Small intestine (tissue), 7 donors: ENCODE data around the gene STX1A. TPM values are rescaled to one million over a fixed set of nuclear protein-coding genes. Genes with fewer than 3 reads are reported as not detected.
"Not testable (repeated sequence)": the region's sequence is repeated elsewhere in the genome, so short reads cannot be mapped to it uniquely, and the experiment has no call there.

ENCODE experiments used
- DNase-seq, 2 donors: peaks; one replicate each; pipeline versions ENCODE4 v3.0.0 to v3.0.0-alpha.2; 2013
- FAIRE-seq: peaks from 2 replicates; lab custom pipeline; 2012; peaks lifted over from hg19 to GRCh38; lab: Jason Lieb, UNC
- H3K27ac ChIP-seq, 3 donors: one replicate each; pipeline ENCODE4 v1.5.1; 2013; ENCODE audit warnings: low read length in 2 of 3, mild to moderate bottlenecking in 2 of 3, control low read depth in 1 of 3, inconsistent platforms in 1 of 3, low read depth in 1 of 3, moderate library complexity in 1 of 3
- H3K27me3 ChIP-seq, 3 donors: one replicate each; pipeline ENCODE4 v1.6.1; 2013; ENCODE audit warnings: low read length in 3 of 3, inconsistent platforms in 1 of 3; ENCODE audit not compliant: control insufficient read depth in 3 of 3, insufficient read depth in 3 of 3
- H3K36me3 ChIP-seq, 3 donors: one replicate each; pipeline ENCODE4 v1.6.1; 2013; ENCODE audit warnings: low read length in 3 of 3, inconsistent platforms in 1 of 3, low read depth in 1 of 3, mild to moderate bottlenecking in 1 of 3, moderate library complexity in 1 of 3; ENCODE audit not compliant: control insufficient read depth in 3 of 3, insufficient read depth in 2 of 3
- H3K4me1 ChIP-seq, 3 donors: one replicate each; pipeline ENCODE4 v1.6.1; 2013; ENCODE audit warnings: low read length in 2 of 3, inconsistent platforms in 1 of 3, low read depth in 1 of 3, mild to moderate bottlenecking in 1 of 3, moderate library complexity in 1 of 3; ENCODE audit not compliant: control insufficient read depth in 3 of 3, insufficient read depth in 2 of 3
- H3K4me3 ChIP-seq, 3 donors: one replicate each; pipeline ENCODE4 v1.5.1; 2013; ENCODE audit warnings: low read length in 3 of 3, control low read depth in 1 of 3, inconsistent platforms in 1 of 3, low read depth in 1 of 3, mild to moderate bottlenecking in 1 of 3, moderate library complexity in 1 of 3
- H3K9me3 ChIP-seq, 2 donors: one replicate each; pipeline ENCODE4 v1.6.1; 2013; ENCODE audit warnings: low read depth in 1 of 2, low read length in 1 of 2; ENCODE audit not compliant: control insufficient read depth in 2 of 2, insufficient read depth in 1 of 2
- WGBS, 3 donors: extraction: QIAGEN DNeasy Blood & Tissue Kit; methylation state at CpG; one replicate each; pipeline ENCODE4 v1.1.7; 2013; 5-methylcytosine and 5-hydroxymethylcytosine counted together
- polyA plus RNA-seq, 4 donors: library from polyadenylated mRNA; stranded (reverse) in 3 of 4; unstranded in 1 of 4; fragments of 200-250 nt in 3 of 4; fragments of 120-200 nt in 1 of 4; gene quantifications; one replicate each; pipeline versions ENCODE4 v1.2.1 to v1.2.3, GENCODE V29; 2013
- donor health status: healthy with polysubstance abuse.
- donor health status: control.
- donor health status: control.
- donor health status: Bipolar disorder and iron deficiency.
- donor health status: healthy.

STX1A gene
- polyA plus RNA-seq, 4 donors: 9.5 to 30.0 (median 14.6) TPM

DNA sequence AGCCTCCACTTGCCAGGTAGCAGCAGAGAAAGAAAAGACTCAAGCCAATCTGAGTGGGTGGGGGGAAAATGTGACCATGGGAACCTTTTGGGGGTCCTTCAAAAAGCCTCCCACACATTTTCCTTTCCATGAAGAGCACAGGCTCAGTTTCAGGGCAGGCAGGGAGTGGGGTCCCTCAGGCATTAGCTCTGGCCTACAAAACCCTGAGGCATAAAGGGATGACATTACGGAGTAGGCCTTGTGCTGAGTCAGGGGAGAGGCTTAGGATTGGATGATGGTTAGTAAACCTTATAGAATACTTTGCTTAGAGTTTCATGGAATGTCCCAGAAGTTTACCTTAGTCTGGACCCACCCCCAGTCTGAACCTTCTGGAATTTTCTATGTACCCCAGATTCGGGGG is 39.8 kb downstream of the STX1A start:
- Histone ChIP-seq H3K4me3 (no peak overlapping the region), H3K27me3 (no peaks in the 10 kb centered on the region), H3K4me1 (peaks cover 2 to 14% (median 3%) of the 10 kb centered on the region in 3 donors), H3K27ac (no peak overlapping the region), H3K9me3 (no peaks in the 10 kb centered on the region), H3K36me3 (peaks cover 0 to 28% (median 2%) of the 10 kb centered on the region in 3 donors)
- 95 to 98% (median 97%) methylated on average over 2 of the region's 2 CpGs for WGBS, 3 donors
- no peak for FAIRE-seq
- DNase-seq: no peak

DNA sequence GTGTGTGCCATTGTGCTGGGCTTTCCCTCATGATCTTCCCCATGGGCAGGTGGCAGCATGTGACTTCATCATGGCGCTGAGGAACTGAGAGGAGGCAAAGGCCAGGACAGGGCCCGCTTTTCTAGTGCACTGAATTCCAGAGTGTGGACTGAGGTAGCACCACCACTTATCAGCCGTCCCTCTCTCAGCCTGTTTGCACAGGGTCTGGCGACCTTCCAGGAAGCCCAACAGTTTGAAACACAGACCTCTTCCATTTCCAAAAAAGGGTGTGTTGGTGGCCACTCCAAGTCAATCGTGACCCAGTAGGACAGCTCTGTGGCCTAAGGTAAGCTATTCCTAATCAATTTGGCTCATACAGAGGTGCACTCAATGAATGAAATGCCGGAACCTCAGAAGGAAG is 40.6 kb downstream of the STX1A start:
- Histone ChIP-seq H3K36me3 (peaks cover 0 to 31% (median 2%) of the 10 kb centered on the region in 3 donors), H3K27ac (no peak overlapping the region), H3K4me3 (no peak overlapping the region), H3K4me1 (peaks cover 2 to 14% (median 3%) of the 10 kb centered on the region in 3 donors), H3K27me3 (no peaks in the 10 kb centered on the region), H3K9me3 (no peaks in the 10 kb centered on the region)
- FAIRE-seq: no peak
- 79 to 89% (median 79%) methylated on average over 6 of the region's 6 CpGs for WGBS, 3 donors
- DNase-seq: no peak

DNA sequence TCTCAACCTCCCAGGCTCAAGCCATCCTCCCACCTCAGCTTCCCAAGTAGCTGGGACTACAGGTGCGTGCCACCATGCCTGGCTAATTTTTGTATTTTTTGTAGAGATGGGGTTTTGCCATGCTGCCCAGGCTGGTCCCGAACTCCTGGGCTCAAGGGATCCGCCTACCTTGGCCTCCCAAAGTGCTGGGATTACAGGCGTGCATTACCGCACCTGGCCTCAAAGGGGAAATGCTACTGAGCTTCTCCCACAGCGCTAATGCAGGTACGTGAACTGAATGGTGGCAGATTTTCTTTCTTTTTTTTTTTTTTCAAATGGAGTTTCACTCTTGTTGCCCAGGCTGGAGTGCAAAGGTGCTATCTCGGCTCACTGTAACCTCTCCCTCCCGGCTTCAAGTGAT is 43.4 kb downstream of the STX1A start:
- H3K27ac ChIP-seq, H3K9me3 ChIP-seq, FAIRE-seq, H3K27me3 ChIP-seq, H3K4me3 ChIP-seq, H3K4me1 ChIP-seq: not testable (repeated sequence)
- DNase-seq: peak; percentile 26 to 28
- H3K36me3 ChIP-seq: peaks cover 0 to 35% (median 2%) of the 10 kb centered on the region in 3 donors
- 33 to 63% (median 51%) methylated on average over 9 of the region's 9 CpGs for WGBS, 3 donors

DNA sequence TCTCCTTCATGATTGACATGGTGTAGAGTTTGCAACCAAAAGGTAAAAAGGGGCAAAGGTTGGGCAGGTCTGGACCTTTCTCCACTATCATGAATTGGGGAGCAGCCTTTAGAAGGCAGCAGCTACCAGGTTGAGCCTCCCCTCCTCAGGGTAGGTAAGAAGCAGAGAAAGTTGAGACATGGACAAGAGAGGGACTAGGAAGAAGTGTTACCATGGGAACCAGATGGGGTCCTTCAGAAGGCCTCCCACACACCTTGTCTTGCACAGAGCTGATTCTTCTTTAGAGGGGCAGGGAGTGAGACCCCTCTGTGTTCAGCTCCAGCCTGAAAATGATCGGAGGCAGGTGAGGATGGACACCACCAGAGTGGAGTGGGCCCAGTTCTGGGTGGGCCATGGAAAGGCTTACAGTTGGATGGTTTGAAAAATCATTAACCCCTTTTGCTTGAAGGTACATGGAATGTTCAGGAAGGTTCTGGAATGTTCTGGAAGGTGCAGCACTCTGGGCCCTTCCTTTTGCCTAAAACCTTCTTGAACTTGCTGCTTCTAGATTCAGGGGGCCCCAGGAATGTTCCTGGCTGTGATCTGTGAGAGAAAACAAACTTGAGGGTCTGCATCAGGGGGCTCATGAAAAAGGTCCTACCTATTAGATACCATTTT is 44.9 kb downstream of the STX1A start:
- no peak overlapping the region for H3K27ac ChIP-seq
- no peaks in the 10 kb centered on the region for H3K27me3 ChIP-seq
- H3K4me1 ChIP-seq: no peaks in the 10 kb centered on the region
- 89 to 100% (median 95%) methylated on average over 1 of the region's 1 CpG for WGBS, 3 donors
- DNase-seq (no peak), FAIRE-seq (no peak)
- H3K4me3 ChIP-seq: no peak overlapping the region
- no peaks in the 10 kb centered on the region for H3K9me3 ChIP-seq
- peaks cover 0 to 33% (median 0%) of the 10 kb centered on the region in 3 donors for H3K36me3 ChIP-seq

DNA sequence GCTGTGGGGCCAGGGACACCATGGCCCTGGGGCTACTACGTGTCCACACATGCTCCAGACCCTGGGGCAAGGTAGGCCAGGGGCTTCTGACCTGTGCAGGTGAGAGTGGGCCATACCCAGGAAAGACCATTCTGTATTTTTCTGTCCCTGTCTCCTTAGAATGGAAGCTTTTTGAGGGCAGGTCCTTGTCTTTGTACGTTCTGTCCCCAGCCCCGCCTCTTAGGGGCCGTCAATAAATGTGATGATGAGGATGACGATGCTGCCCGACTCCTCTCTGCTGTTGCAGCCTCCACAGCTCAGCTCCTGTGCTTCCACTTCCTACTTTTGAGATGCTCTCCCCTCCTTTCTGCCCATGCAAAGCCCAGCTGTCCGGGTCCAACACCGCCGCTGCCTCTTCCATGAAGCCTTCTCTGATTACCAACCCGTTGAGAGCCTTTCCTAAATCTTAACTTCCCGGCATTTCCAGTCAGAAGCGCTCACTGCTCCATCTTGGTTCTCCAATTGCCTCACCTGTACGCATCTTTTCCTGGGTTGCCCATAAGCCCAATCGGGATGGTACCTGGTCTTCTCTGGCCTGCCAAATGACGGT is 47.5 kb downstream of the STX1A start:
- WGBS, 3 donors: 90 to 94% (median 93%) methylated on average over 15 of the region's 15 CpGs

DNA sequence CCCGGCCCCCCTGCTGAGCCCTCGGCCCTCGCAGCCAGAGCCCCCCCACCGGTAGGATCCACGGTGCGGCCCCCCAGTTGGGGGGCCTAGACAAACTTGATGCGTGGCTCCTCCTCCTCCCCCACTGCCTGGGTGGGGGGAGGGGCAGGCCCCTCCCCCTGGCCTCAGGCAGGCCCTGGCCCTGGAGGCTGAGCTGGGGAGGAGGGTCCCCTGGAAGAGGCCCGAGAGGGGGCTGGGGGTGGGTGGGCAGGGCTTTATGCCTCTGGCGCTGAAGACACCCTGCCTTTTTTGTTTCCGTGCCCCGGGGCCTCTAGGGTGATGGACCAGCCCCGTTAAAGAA is 48.2 kb downstream of the STX1A start:
- Histone ChIP-seq H3K4me3 (no peak overlapping the region), H3K9me3 (no peaks in the 10 kb centered on the region), H3K36me3 (peaks cover 0 to 17% (median 0%) of the 10 kb centered on the region in 3 donors), H3K27ac (no peak overlapping the region), H3K4me1 (peaks cover 0 to 14% (median 5%) of the 10 kb centered on the region in 3 donors), H3K27me3 (no peaks in the 10 kb centered on the region)
- no peak for DNase-seq
- no peak for FAIRE-seq
- WGBS, 3 donors: 49 to 62% (median 55%) methylated on average over 11 to 12 of the region's 12 CpGs

More for the DNA sequence above, 47.5 kb downstream of the STX1A start:
- no peak for FAIRE-seq
- Histone ChIP-seq H3K27me3 (no peaks in the 10 kb centered on the region), H3K27ac (no peak overlapping the region), H3K9me3 (no peaks in the 10 kb centered on the region), H3K4me3 (no peak overlapping the region), H3K36me3 (peaks cover 0 to 17% (median 0%) of the 10 kb centered on the region in 3 donors), H3K4me1 (peaks cover 0 to 14% (median 5%) of the 10 kb centered on the region in 3 donors)
- DNase-seq: no peak

DNA sequence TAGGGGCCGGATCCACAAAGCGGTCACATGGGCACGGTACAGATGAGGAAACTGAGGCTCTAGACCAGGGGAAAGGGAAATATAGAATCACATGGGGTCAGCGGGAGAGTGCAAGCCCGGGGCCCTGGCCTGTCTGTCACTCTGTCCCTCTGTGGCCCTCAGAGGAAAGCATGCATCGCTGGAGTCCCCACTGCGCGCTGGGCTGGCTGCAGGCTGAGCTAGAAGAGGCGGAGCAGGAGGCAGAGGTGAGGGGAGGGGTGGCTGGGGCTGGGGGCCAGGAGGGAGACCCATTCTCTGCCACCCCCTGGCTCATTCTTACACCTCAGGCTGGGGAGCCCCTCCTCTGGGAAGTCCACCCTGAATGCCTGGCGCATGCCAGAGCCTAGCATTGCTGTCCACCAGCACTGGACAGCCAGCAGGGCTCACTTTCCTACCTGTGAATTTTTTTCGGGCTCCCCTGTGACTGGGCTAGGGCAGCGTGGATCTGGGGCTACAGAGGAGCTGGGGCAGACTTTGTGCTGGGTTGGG is 49.5 kb downstream of the STX1A start:
- Histone ChIP-seq H3K4me3 (no peak overlapping the region), H3K4me1 (peaks cover 0 to 20% (median 9%) of the 10 kb centered on the region in 3 donors), H3K27ac (no peak overlapping the region), H3K9me3 (no peaks in the 10 kb centered on the region), H3K27me3 (no peaks in the 10 kb centered on the region), H3K36me3 (peaks cover 0 to 17% (median 0%) of the 10 kb centered on the region in 3 donors)
- FAIRE-seq (no peak), DNase-seq (no peak)
- 85 to 91% (median 86%) methylated on average over 12 of the region's 12 CpGs for WGBS, 3 donors

DNA sequence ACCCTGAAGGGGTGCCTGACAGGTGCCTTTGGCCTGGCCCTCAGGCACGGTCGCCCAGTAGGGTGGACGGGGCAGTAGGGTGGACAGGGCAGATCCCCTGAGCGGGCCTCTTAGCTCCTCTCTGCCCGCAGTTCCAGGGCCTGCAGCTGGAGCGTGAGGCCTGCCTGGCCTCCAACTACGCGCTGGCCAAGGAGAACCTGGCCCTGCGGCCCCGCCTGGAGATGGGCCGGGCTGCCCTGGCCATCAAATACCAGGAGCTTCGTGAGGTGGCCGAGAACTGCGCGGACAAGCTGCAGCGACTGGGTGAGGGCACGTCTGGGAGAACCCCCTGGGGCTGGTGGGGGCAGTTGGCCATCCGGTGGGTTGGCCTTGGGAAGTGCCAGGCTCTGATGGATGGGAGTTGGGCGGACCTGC is 50.2 kb downstream of the STX1A start:
- no peak overlapping the region for H3K27ac ChIP-seq
- 77 to 82% (median 78%) methylated on average over 17 to 19 of the region's 19 CpGs for WGBS, 3 donors

More for the DNA sequence above, 50.2 kb downstream of the STX1A start:
- Histone ChIP-seq H3K27me3 (no peaks in the 10 kb centered on the region), H3K4me3 (no peak overlapping the region), H3K9me3 (no peaks in the 10 kb centered on the region), H3K4me1 (peaks cover 0 to 20% (median 9%) of the 10 kb centered on the region in 3 donors), H3K36me3 (peaks cover 0 to 14% (median 0%) of the 10 kb centered on the region in 3 donors)
- FAIRE-seq: no peak
- DNase-seq: no peak
